Measurements from ENCODE around the gene ARNT2. TPM values are rescaled to one million over a fixed set of nuclear protein-coding genes. Genes with fewer than 3 reads are reported as not detected.

Gene ARNT2
- total RNA-seq, 2 donors from 2014 or later, result 9.1 to 43.7 TPM

- WGBS, result 78% methylated on average over 8 of the region's 8 CpGs
- DNase-seq (ENCODE audit: low spot score), result no peak
- Histone ChIP-seq H3K4me3 (no peak overlapping the region), H3K27ac (no peak overlapping the region), H3K27me3 (replicated peaks; ENCODE audit: insufficient read depth) (no peaks in the 10 kb centered on the region), H3K36me3 (no peaks in the 10 kb centered on the region), H3K4me1 (replicated peaks) (no peaks in the 10 kb centered on the region), H3K9me3 (no peaks in the 10 kb centered on the region)
- intact Hi-C loops (cut with DNase I), result no loop called here
- no peak for TF ChIP-seq POLR2AphosphoS5 (IDR thresholded peaks at IDR 0.05)
- TF ChIP-seq CTCF (IDR thresholded peaks at IDR 0.05), result no peak
- TF ChIP-seq POLR2A (IDR thresholded peaks at IDR 0.05), result no peak
Observed at GRCh38 chr15:80501476-80501875, 97.3 kb downstream of the ARNT2 start.

- no peaks in the 10 kb centered on the region for H3K4me1 ChIP-seq (replicated peaks)
- intact Hi-C loops (cut with DNase I), result no loop called here
- 69% methylated on average over 3 of the region's 3 CpGs for WGBS
Observed at GRCh38 chr15:80502782-80503181, 98.6 kb downstream of the ARNT2 start.

GRCh38 chr15:80503319-80503952 is 99.3 kb downstream of the ARNT2 start:
- no peak for DNase-seq (ENCODE audit: low spot score)

More at GRCh38 chr15:80502782-80503181, 98.6 kb downstream of the ARNT2 start:
- Histone ChIP-seq H3K4me3 (no peak overlapping the region), H3K9me3 (no peaks in the 10 kb centered on the region), H3K27me3 (replicated peaks; ENCODE audit: insufficient read depth) (no peaks in the 10 kb centered on the region), H3K36me3 (no peaks in the 10 kb centered on the region), H3K27ac (no peak overlapping the region)
- TF ChIP-seq POLR2A (IDR thresholded peaks at IDR 0.05) (no peak), POLR2AphosphoS5 (IDR thresholded peaks at IDR 0.05) (no peak), CTCF (IDR thresholded peaks at IDR 0.05) (no peak)
- DNase-seq (ENCODE audit: low spot score), result no peak

GRCh38 chr15:80504931-80505330 is 100.7 kb downstream of the ARNT2 start:
- H3K27me3 ChIP-seq (replicated peaks; ENCODE audit: insufficient read depth), result no peaks in the 10 kb centered on the region
- WGBS, result 97% methylated on average over 9 of the region's 9 CpGs
- H3K4me1 ChIP-seq (replicated peaks), result no peaks in the 10 kb centered on the region
- no peak overlapping the region for H3K27ac ChIP-seq
- no peak for TF ChIP-seq POLR2AphosphoS5 (IDR thresholded peaks at IDR 0.05)
- no peak for TF ChIP-seq POLR2A (IDR thresholded peaks at IDR 0.05)
- no peak for TF ChIP-seq CTCF (IDR thresholded peaks at IDR 0.05)
- intact Hi-C loops (cut with DNase I), result no loop called here
- DNase-seq (ENCODE audit: low spot score), result no peak
- no peaks in the 10 kb centered on the region for H3K36me3 ChIP-seq
- no peaks in the 10 kb centered on the region for H3K9me3 ChIP-seq
- no peak overlapping the region for H3K4me3 ChIP-seq

More at GRCh38 chr15:80503319-80503952, 99.3 kb downstream of the ARNT2 start:
- Histone ChIP-seq H3K27me3 (replicated peaks; ENCODE audit: insufficient read depth) (no peaks in the 10 kb centered on the region), H3K9me3 (no peaks in the 10 kb centered on the region), H3K36me3 (no peaks in the 10 kb centered on the region), H3K4me1 (replicated peaks) (no peaks in the 10 kb centered on the region), H3K4me3 (no peak overlapping the region), H3K27ac (no peak overlapping the region)
- TF ChIP-seq POLR2A (IDR thresholded peaks at IDR 0.05) (no peak), POLR2AphosphoS5 (IDR thresholded peaks at IDR 0.05) (no peak), CTCF (IDR thresholded peaks at IDR 0.05) (no peak)
- 74% methylated on average over 11 of the region's 11 CpGs for WGBS
- intact Hi-C loops (cut with DNase I), result no loop called here

GRCh38 chr15:80506286-80506893 is 102.2 kb downstream of the ARNT2 start:
- Histone ChIP-seq H3K4me3 (no peak overlapping the region), H3K9me3 (no peaks in the 10 kb centered on the region), H3K4me1 (replicated peaks) (no peaks in the 10 kb centered on the region), H3K36me3 (no peaks in the 10 kb centered on the region), H3K27ac (no peak overlapping the region), H3K27me3 (replicated peaks; ENCODE audit: insufficient read depth) (no peaks in the 10 kb centered on the region)
- intact Hi-C loops (cut with DNase I), result no loop called here
- no peak for TF ChIP-seq CTCF (IDR thresholded peaks at IDR 0.05)
- TF ChIP-seq POLR2AphosphoS5 (IDR thresholded peaks at IDR 0.05), result no peak
- TF ChIP-seq POLR2A (IDR thresholded peaks at IDR 0.05), result no peak
- DNase-seq (ENCODE audit: low spot score), result no peak
- over 99% methylated on average over 5 of the region's 5 CpGs for WGBS
